ENCODE data around the gene EYA2.
A peak's percentile ranks its signal among the peaks of the same experiment; 100 is the strongest.
"Not testable (repeated sequence)": the region's sequence is repeated elsewhere in the genome, so short reads cannot be mapped to it uniquely, and the experiment has no call there.

EYA2 gene

GRCh38 chr20:47201074-47201730, 306.6 kb downstream of the EYA2 start:
- DNase-seq (ENCODE audit: low read depth, low spot score) = no peak

DNA sequence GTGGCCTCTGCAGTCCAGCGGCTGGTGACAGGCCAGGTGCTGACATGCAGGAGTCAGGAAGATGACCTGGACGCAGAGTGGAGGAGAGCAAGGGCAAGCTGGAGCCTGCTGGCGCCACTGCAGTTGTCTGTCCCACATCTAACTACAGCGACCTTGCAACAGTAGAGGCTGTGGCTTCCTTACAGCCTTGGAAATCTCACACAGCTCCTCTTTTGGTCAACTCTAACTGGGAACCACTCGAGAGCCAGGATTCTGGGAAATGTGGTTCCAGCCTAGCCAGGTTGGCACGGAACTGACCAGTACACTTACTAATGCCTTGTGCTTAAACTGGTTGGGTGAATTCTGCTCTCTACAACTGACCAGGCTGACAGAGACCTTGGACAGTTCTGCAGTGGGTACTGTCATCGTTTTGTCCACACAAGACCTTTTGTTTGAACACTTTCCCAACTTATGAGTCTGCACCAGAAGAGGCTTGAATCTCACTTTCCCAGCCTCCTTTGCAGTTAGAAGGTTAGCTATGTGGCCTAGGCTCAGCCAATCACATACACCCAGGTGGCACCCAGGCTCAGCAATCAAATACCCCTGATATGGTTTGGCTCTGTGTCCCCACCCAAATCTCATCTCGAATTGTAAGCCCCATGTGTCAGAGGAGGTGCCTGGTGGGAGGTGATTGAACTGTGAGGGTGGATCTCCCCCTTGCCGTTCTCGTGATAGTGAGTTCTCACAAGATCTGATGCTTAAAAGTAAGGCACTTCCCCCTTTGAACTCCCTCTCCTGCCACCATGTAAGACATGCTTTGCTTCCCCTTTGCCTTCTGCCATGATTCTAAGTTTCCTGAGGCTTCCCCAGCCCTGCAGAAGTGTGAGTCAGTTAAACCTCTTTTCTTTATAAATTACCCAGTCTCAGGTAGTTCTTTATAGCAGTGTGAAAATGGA, 308.4 kb downstream of the EYA2 start:
- DNase-seq (ENCODE audit: low read depth, low spot score) = no peak

- no peak for DNase-seq (ENCODE audit: low read depth, low spot score)
Observed at GRCh38 chr20:47204008-47204849, 309.6 kb downstream of the EYA2 start.

- not testable (repeated sequence) for DNase-seq (ENCODE audit: low read depth, low spot score)
Observed at GRCh38 chr20:47204850-47205122, 310.1 kb downstream of the EYA2 start.

- peak; percentile 21 for DNase-seq (ENCODE audit: low read depth, low spot score)
Observed at GRCh38 chr20:47205577-47206123, 311.0 kb downstream of the EYA2 start.

- not testable (repeated sequence) for DNase-seq (ENCODE audit: low read depth, low spot score)
Observed at GRCh38 chr20:47206552-47206951, 311.9 kb downstream of the EYA2 start.

- no peak for DNase-seq (ENCODE audit: low read depth, low spot score)
Observed at GRCh38 chr20:47206962-47207641, 312.5 kb downstream of the EYA2 start.

DNA sequence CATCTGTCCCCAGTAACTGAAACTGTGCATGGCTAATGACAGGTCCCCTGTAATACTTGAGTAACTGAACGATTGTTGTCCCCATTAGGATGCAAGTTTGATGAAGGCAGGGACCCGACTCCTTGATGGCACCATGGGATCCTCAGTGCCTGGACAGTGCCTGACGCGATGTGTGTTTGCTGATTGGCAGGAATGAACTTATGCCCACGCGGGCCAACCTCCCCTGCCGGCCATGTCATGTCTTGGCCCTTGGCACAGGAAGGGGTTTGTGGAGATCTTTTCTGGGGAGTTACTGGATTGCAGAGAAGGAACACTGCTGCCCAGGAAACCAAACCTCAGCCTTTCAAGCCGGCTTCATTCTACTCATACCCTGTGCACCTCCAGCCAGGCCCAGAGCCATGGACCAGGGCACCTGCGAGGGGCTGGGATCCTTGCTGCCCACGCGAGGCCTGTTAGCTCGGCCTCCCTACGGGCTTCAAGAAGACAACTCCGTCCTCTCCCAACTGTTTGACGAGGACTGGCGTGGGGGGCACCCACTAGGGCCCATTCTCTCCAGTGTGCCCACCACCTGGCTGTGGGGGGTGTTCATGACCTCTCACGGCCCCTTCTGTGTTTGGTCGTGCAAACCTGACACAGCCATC, 314.0 kb downstream of the EYA2 start:
- no peak for DNase-seq (ENCODE audit: low read depth, low spot score)

DNA sequence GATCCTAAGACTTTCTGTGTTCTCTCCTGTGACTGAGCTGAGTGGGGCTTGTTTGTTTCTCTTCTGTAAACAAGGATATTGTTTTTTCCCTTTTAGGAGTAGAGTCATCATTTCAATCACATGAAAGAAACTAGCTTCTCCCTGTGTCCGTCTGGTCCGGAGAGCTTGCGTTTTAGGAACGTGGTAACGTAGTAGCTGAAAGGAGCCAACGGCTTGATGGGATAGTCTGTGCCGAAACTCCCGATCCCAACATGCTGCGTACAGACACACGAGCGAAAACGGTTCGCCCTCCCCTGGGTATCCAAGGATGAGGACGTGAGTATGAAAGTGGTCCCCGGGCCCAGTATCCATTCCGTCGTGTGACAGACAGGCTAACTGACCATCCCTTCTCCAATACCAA, 315.3 kb downstream of the EYA2 start:
- DNase-seq (ENCODE audit: low read depth, low spot score) = no peak

- no peak for DNase-seq (ENCODE audit: low read depth, low spot score)
Observed at GRCh38 chr20:47210470-47210869, 315.8 kb downstream of the EYA2 start.

DNA sequence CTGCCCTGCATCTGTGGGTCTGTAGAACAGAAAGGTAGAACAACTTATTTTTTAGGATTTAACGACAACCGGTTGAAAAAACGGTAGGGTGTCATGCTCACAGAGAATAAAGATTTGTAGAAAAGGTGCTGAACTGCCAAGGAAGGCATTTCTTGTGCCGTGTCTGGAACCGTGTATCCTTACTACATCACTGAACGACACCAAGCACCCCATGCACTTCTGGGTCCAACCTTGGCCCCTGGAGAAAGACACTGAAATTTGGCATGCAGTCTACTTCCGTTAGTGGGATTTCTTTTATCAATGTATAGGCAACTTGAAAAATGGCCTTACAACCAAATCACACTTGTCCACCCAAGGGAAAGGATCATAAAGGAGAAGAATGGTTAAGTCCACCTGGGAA, 316.4 kb downstream of the EYA2 start:
- DNase-seq (ENCODE audit: low read depth, low spot score) = no peak

GRCh38 chr20:47212606-47213207, 318.1 kb downstream of the EYA2 start:
- DNase-seq (ENCODE audit: low read depth, low spot score) = no peak

DNA sequence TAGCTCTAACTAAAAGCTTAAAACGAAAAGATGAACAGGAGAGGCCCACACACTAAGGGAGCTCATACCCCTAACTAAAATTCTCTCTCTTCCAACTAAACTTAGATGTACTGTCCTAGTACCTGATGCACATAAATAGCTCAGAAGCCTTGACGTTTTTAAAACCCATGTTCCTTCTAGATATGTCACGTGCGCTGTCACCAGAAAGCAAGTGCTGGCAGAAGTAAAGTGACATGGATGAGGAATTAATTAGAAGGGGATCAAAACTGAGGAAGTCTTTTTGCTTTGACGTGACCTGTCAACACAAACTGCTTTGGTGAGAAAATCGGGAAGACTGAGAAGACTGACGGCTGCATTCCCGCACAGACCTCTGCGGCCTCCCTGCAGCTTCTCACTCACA, 319.3 kb downstream of the EYA2 start:
- no peak for DNase-seq (ENCODE audit: low read depth, low spot score)

- no peak for DNase-seq (ENCODE audit: low read depth, low spot score)
Observed at GRCh38 chr20:47215653-47216397, 321.2 kb downstream of the EYA2 start.

DNA sequence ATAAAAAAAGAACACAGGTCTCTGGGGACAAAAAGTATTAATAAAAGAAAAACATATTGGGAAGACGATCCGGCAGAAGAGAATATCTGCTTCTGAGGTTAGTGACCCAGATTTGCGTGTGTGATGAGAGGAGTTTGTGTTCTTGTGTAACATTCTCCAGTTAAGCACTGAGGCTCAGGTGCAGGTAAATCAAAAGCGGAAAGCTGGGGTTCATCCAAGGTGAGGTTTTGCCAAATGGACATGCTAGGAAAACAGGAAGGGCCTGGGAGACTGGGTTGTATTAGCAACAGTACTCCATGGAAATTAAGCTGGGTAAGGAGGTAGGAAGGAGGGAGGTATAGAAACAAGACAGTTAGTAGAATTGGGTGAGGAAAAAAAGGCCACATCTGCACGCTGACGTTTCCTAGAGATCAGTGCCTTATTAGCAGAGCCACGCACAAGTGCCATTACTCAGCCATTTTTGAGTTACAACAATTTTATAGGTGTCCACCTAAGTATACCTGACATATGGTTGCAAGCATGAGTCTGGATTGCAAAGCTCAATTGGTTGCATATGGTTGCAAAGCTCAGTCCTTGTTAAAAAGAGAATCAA, 322.3 kb downstream of the EYA2 start:
- no peak for DNase-seq (ENCODE audit: low read depth, low spot score)

DNA sequence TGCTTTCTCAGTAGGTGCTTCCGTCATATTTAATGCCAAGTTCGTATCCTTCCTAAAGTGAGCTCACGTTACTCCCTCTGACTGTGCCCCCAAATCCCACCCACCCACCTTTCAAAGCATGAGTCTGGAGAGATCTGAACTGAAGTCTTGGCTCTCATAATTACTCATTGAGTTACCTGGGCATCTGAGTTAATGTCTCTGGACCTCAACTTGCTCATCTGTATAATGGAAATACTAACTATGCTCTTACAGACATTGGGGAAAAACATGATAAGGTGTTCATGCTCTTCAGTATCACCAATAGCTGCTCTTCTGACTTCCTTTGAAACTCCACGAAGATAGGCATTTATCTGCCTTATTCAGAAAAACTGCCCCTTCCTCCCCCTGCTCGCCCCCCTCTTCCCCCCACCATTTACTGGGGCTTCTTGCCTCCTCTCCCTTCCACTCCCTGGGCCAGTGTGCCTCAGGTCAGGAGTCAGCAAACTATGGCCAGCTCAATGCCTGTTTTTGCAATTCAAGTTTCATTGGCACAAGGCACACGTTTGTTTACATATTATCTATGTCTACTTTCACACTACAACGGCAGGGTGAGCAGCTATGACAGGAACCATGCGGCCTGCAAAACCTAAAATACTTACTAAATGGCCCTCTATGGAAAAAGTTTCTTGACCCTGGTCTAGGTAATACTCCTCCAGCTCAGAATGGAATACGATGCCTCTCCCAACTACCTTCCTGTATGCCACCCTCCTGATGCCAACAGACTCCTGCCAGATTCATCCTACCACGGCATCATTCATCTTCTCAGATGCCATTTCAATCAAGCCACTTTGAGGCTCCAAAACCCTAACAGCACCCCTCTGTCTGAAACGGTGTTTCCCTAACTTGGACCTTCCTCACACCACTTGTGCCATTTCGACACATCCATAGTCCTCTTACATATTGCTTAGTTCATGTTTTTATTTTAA, 323.1 kb downstream of the EYA2 start:
- DNase-seq (ENCODE audit: low read depth, low spot score) = no peak

GRCh38 chr20:47220161-47220582, 325.5 kb downstream of the EYA2 start:
- no peak for DNase-seq (ENCODE audit: low read depth, low spot score)

DNA sequence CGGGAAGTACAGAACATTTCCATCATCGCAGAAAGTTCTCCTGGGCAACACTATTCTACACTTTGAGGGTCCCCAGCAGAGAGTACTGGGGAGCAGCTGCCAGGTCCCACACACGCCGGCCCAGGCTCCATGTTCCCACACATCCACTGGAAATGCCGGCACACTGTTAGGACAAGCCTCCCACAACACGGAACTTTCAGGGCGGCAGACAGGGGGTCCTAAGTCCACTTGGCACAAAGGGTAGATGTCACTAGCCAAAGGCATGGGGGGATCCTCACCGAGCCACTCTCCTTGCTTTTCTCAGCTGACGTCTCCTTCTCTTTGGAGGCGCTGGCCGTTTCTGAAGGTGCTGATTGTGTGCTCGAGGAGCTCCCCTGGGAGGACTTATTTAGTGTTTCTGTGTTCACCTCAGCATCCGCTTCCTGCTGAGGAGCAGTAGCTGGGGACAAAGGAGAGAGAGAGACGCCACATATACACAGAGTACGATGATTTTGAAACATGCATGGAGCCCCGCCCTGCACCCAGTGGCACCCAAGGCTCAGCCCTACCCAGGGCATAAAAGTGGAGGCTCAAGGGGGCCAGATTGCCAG, 326.5 kb downstream of the EYA2 start:
- DNase-seq (ENCODE audit: low read depth, low spot score) = no peak
